GM04504 (cell line): ENCODE results near the gene ABCC11.

ENCODE experiments used
- DNase-seq: peaks from one replicate; pipeline ENCODE4 v3.0.0-alpha.2; 2012; ENCODE audit warnings: low read depth

Gene ABCC11

GRCh38 chr16:48128769-48129168, 118.6 kb downstream of the ABCC11 start:
- DNase-seq = no peak

GRCh38 chr16:48126801-48127644, 120.3 kb downstream of the ABCC11 start:
- peak; percentile 95 for DNase-seq

GRCh38 chr16:48125888-48126287, 121.5 kb downstream of the ABCC11 start:
- no peak for DNase-seq

GRCh38 chr16:48124266-48124665, 123.1 kb downstream of the ABCC11 start:
- DNase-seq = no peak

GRCh38 chr16:48123104-48123788, 124.1 kb downstream of the ABCC11 start:
- DNase-seq = peak; percentile 97

GRCh38 chr16:48121276-48121675, 126.1 kb downstream of the ABCC11 start:
- no peak for DNase-seq

- DNase-seq = no peak
Measured at GRCh38 chr16:48118841-48119240, 128.5 kb downstream of the ABCC11 start.

- no peak for DNase-seq
Measured at GRCh38 chr16:48117217-48118105, 129.9 kb downstream of the ABCC11 start.
